Panc1 (cell line): ENCODE data around the gene L3MBTL3.

ENCODE experiments used
- POLR2AphosphoS5 ChIP-seq: IDR thresholded peaks from 2 replicates; pipeline ENCODE4 v1.6.1; 2012; ENCODE audit warnings: mild to moderate bottlenecking, low read depth, low read length, moderate library complexity
- REST ChIP-seq, 2 experiments: IDR thresholded peaks; 2 replicates each; pipeline ENCODE4 v1.6.1; 2011 to 2012; ENCODE audit warnings: low read depth in 2 of 2, control low read depth in 1 of 2, low read length in 1 of 2, mild to moderate bottlenecking in 1 of 2, moderate library complexity in 1 of 2; ENCODE audit not compliant: insufficient read depth in 1 of 2
- TF ChIP-seq, protein P1 (sequence below): fragments of 450-650 bp; IDR thresholded peaks from 2 replicates; pipeline ENCODE4 v1.5.1; 2017; ENCODE audit warnings: mild to moderate bottlenecking

- TF ChIP-seq, protein P1, sequence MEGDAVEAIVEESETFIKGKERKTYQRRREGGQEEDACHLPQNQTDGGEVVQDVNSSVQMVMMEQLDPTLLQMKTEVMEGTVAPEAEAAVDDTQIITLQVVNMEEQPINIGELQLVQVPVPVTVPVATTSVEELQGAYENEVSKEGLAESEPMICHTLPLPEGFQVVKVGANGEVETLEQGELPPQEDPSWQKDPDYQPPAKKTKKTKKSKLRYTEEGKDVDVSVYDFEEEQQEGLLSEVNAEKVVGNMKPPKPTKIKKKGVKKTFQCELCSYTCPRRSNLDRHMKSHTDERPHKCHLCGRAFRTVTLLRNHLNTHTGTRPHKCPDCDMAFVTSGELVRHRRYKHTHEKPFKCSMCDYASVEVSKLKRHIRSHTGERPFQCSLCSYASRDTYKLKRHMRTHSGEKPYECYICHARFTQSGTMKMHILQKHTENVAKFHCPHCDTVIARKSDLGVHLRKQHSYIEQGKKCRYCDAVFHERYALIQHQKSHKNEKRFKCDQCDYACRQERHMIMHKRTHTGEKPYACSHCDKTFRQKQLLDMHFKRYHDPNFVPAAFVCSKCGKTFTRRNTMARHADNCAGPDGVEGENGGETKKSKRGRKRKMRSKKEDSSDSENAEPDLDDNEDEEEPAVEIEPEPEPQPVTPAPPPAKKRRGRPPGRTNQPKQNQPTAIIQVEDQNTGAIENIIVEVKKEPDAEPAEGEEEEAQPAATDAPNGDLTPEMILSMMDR, result no peak
- TF ChIP-seq POLR2AphosphoS5, result no peak
- no peak for TF ChIP-seq REST (IDR thresholded peaks at IDR 0.05; ENCODE audit: insufficient read depth in 1 of 2, low read depth in 2 of 2, low read length in 1 of 2)
Observed at GRCh38 chr6:130070326-130070725, 51.9 kb downstream of the L3MBTL3 start.
